ENCODE results near the gene NDUFS7. TPM values are rescaled to one million over a fixed set of nuclear protein-coding genes. Genes with fewer than 3 reads are reported as not detected.

NDUFS7 gene
- total and polyA plus RNA-seq, 9 of the 15 experiments (the other 6 are each of a cell fraction or from before 2014, with no cell fraction given) = 6.0 to 271 (median 60.6) TPM

DNA sequence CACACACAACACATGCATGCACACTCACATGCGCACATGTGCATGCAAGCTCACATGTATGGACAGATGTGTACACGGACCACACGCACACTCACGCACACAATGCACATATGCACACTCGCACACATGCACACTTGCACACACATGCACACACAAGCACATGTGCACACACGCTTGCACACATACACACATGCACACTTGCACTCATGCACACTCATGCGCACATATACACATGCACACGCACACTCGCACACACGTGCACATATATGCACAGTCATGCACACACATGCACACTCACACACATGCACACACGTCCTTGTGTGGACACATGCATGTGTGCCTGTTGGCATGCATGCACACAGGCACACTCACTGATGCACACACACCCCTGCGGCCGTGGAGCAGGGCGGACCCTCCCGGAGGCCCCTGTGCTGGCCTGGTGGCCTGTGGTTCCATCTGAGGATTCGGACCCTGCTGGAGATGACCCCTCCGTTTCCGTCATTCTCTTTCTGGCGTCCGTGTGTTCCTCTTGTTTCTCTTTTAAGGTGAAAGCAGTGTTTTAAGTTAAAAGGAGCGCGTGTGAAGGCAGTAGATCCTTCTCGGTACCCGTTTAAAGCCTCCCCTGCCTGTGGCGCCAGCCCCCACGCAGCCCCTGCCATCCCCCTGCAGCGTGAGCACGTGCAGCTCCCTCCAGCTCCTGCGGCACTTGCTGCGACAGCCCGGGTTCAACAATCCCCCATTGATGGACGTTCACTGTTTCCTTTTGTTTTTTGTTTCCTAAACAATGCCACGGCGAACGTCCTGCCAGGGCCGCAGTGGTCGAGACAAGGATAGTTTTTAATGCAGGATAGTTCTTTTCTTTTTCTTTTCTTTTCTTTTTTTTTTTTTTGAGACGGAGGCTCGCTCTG lies 5.6 kb downstream of the NDUFS7 start (continued):
- no peak for TF ChIP-seq ILK (tag; IDR thresholded peaks at IDR 0.05; ENCODE audit: borderline replicate concordance, low read depth)
- TF ChIP-seq, protein P1, sequence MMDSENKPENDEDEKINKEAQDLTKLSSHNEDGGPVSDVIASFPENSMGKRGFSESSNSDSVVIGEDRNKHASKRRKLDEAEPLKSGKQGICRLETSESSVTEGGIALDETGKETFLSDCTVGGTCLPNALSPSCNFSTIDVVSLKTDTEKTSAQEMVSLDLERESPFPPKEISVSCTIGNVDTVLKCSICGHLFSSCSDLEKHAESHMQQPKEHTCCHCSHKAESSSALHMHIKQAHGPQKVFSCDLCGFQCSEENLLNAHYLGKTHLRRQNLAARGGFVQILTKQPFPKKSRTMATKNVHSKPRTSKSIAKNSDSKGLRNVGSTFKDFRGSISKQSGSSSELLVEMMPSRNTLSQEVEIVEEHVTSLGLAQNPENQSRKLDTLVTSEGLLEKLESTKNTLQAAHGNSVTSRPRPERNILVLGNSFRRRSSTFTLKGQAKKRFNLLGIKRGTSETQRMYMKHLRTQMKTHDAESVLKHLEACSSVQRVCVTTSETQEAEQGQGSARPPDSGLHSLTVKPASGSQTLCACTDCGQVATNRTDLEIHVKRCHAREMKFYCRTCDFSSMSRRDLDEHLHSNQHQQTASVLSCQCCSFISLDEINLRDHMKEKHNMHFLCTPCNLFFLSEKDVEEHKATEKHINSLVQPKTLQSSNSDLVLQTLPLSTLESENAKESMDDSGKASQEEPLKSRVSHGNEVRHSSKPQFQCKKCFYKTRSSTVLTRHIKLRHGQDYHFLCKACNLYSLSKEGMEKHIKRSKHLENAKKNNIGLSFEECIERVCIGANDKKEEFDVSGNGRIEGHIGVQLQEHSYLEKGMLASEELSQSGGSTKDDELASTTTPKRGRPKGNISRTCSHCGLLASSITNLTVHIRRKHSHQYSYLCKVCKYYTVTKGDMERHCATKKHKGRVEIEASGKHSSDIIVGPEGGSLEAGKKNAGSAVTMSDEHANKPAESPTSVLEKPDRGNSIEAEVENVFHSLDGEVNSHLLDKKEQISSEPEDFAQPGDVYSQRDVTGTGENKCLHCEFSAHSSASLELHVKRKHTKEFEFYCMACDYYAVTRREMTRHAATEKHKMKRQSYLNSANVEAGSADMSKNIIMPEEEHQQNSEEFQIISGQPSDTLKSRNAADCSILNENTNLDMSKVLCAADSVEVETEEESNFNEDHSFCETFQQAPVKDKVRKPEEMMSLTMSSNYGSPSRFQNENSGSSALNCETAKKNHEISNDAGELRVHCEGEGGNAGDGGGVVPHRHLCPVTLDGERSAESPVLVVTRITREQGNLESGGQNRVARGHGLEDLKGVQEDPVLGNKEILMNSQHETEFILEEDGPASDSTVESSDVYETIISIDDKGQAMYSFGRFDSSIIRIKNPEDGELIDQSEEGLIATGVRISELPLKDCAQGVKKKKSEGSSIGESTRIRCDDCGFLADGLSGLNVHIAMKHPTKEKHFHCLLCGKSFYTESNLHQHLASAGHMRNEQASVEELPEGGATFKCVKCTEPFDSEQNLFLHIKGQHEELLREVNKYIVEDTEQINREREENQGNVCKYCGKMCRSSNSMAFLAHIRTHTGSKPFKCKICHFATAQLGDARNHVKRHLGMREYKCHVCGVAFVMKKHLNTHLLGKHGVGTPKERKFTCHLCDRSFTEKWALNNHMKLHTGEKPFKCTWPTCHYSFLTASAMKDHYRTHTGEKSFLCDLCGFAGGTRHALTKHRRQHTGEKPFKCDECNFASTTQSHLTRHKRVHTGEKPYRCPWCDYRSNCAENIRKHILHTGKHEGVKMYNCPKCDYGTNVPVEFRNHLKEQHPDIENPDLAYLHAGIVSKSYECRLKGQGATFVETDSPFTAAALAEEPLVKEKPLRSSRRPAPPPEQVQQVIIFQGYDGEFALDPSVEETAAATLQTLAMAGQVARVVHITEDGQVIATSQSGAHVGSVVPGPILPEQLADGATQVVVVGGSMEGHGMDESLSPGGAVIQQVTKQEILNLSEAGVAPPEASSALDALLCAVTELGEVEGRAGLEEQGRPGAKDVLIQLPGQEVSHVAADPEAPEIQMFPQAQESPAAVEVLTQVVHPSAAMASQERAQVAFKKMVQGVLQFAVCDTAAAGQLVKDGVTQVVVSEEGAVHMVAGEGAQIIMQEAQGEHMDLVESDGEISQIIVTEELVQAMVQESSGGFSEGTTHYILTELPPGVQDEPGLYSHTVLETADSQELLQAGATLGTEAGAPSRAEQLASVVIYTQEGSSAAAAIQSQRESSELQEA (IDR thresholded peaks at IDR 0.05; ENCODE audit: low read depth) = no peak
